Esophagus squamous epithelium (tissue), 5 donors: Measurements from ENCODE around the gene RNF126. TPM values are rescaled to one million over a fixed set of nuclear protein-coding genes. Genes with fewer than 3 reads are reported as not detected.
"Not testable (repeated sequence)": the region's sequence is repeated elsewhere in the genome, so short reads cannot be mapped to it uniquely, and the experiment has no call there.

Source experiments
- DNase-seq: peaks from one replicate; lab custom pipeline; 2025; lab: John Stamatoyannopoulos, UW
- H3K27ac ChIP-seq, 4 donors: fragments of 200-600 bp; sonication (generic); one replicate each; pipeline ENCODE4 v1.5.1; 2016 to 2019; ENCODE audit warnings: mild to moderate bottlenecking in 1 of 4
- H3K27me3 ChIP-seq, 4 donors: fragments of 200-600 bp; sonication (generic); 1 replicate in 3 of 4; 2 replicates in 1 of 4; pipeline versions ENCODE4 v1.5.1 to v1.6.0; 2017 to 2021; ENCODE audit warnings: antibody characterized with exemption in 1 of 4
- H3K36me3 ChIP-seq, 3 donors: fragments of 200-600 bp; sonication (generic); one replicate each; pipeline ENCODE4 v1.5.1; 2016 to 2019
- H3K4me1 ChIP-seq, 3 donors: fragments of 200-600 bp; sonication (generic); one replicate each; pipeline ENCODE4 v1.5.1; 2017 to 2019
- H3K4me3 ChIP-seq, 4 donors: fragments of 200-600 bp; sonication (generic); 1 replicate in 3 of 4; 2 replicates in 1 of 4; pipeline ENCODE4 v1.5.1; 2016 to 2019; ENCODE audit warnings: mild to moderate bottlenecking in 2 of 4, moderate library complexity in 1 of 4
- H3K9me3 ChIP-seq, 3 donors: fragments of 200-600 bp; sonication (generic); one replicate each; pipeline ENCODE4 v1.5.1; 2016 to 2019
- CTCF ChIP-seq, 6 experiments: fragments of 450-650 bp in 4 of 6; fragments of 200-600 bp in 2 of 6; sonication (generic) in 2 of 6; IDR thresholded peaks; one replicate each; pipeline ENCODE4 v1.5.1; 2016 to 2019; ENCODE audit warnings: antibody characterized with exemption in 6 of 6, mild to moderate bottlenecking in 4 of 6, moderate library complexity in 4 of 6
- POLR2A ChIP-seq, 4 donors: fragments of 450-650 bp; IDR thresholded peaks; one replicate each; pipeline ENCODE4 v1.6.1; 2017; ENCODE audit warnings: antibody characterized with exemption in 4 of 4, mild to moderate bottlenecking in 4 of 4, moderate library complexity in 3 of 4
- WGBS, 2 donors: methylation state at CpG; one replicate each; pipeline ENCODE4 v1.1.5; 2018; 5-methylcytosine and 5-hydroxymethylcytosine counted together
- intact Hi-C: fragments of 100-400 bp; cut with DNase I; formaldehyde crosslinking; loops from one replicate; pipeline ENCODE4 v1.15.0; 2022
- total RNA-seq, 4 donors: library from RNA; depleted of rRNA; stranded (reverse); fragments of >200 nt; gene quantifications; one replicate each; pipeline ENCODE4 v1.1.0, GENCODE V29; 2016
- donor health status: DM: yes; HTN: yes; CAD: no.

Gene RNF126
- total RNA-seq, 4 donors from 2014 or later = 82.1 to 118 (median 98.4) TPM

GRCh38 chr19:610071-610800 is 52.8 kb downstream of the RNF126 start:
- WGBS, 2 donors = 32 to 57% methylated on average over 2 to 5 of the region's 38 CpGs
- no peak for DNase-seq
- Histone ChIP-seq H3K4me3 (peak overlapping the region in 3 of 4 donors; percentile 32 to 58 (median 36)), H3K27ac (peak overlapping the region; percentile 27 to 77 (median 66)), H3K9me3 (no peaks in the 10 kb centered on the region), H3K4me1 (peaks cover 0 to 33% (median 5%) of the 10 kb centered on the region in 3 donors), H3K36me3 (no peaks in the 10 kb centered on the region), H3K27me3 (peaks cover 0 to 52% (median 0%) of the 10 kb centered on the region in 4 donors)
- intact Hi-C loops = no loop called here
- no peak for TF ChIP-seq CTCF (IDR thresholded peaks at IDR 0.05)
- no peak for TF ChIP-seq POLR2A (IDR thresholded peaks at IDR 0.05)

- Histone ChIP-seq H3K36me3 (no peaks in the 10 kb centered on the region), H3K27ac (peak overlapping the region in 2 of 4 donors; percentile 21 to 36), H3K9me3 (no peaks in the 10 kb centered on the region), H3K4me1 (peaks cover 0 to 33% (median 5%) of the 10 kb centered on the region in 3 donors), H3K27me3 (peaks cover 0 to 48% (median 0%) of the 10 kb centered on the region in 4 donors), H3K4me3 (no peak overlapping the region)
- TF ChIP-seq CTCF (IDR thresholded peaks at IDR 0.05) (no peak), POLR2A (IDR thresholded peaks at IDR 0.05) (no peak)
- no peak for DNase-seq
- intact Hi-C loops = no loop called here
- 56% methylated on average over 3 of the region's 22 CpGs; no CpG with 5 or more reads in 1 of the 2 donors for WGBS, 2 donors
Observed at GRCh38 chr19:609004-609346, 54.0 kb downstream of the RNF126 start.

- WGBS, 2 donors = 65 to 67% methylated on average over 5 to 14 of the region's 30 CpGs
- Histone ChIP-seq H3K9me3 (no peaks in the 10 kb centered on the region), H3K27ac (no peak overlapping the region), H3K36me3 (no peaks in the 10 kb centered on the region), H3K27me3 (peaks cover 0 to 48% (median 0%) of the 10 kb centered on the region in 4 donors), H3K4me1 (peaks cover 0 to 33% (median 5%) of the 10 kb centered on the region in 3 donors), H3K4me3 (no peak overlapping the region)
- TF ChIP-seq CTCF (IDR thresholded peaks at IDR 0.05) = no peak
- no peak for TF ChIP-seq POLR2A (IDR thresholded peaks at IDR 0.05)
- intact Hi-C loops = no loop called here
- DNase-seq = no peak
Observed at GRCh38 chr19:608155-609003, 54.6 kb downstream of the RNF126 start.

GRCh38 chr19:607301-608154 is 55.5 kb downstream of the RNF126 start:
- no peak overlapping the region for H3K27ac ChIP-seq
- no peak for DNase-seq
- no peaks in the 10 kb centered on the region for H3K9me3 ChIP-seq
- WGBS, 2 donors = 59 to 88% methylated on average over 6 to 7 of the region's 30 CpGs
- no peak overlapping the region for H3K4me3 ChIP-seq
- H3K36me3 ChIP-seq = no peaks in the 10 kb centered on the region
- intact Hi-C loops = no loop called here
- H3K27me3 ChIP-seq = peaks cover 0 to 41% (median 0%) of the 10 kb centered on the region in 4 donors
- H3K4me1 ChIP-seq = peaks cover 0 to 33% (median 5%) of the 10 kb centered on the region in 3 donors
- TF ChIP-seq CTCF (IDR thresholded peaks at IDR 0.05) (no peak), POLR2A (IDR thresholded peaks at IDR 0.05) (no peak)

- peaks cover 0 to 29% (median 0%) of the 10 kb centered on the region in 4 donors for H3K27me3 ChIP-seq
- 64 to 83% methylated on average over 2 to 5 of the region's 34 CpGs for WGBS, 2 donors
- peaks cover 0 to 20% (median 0%) of the 10 kb centered on the region in 3 donors for H3K4me1 ChIP-seq
- H3K4me3 ChIP-seq, H3K9me3 ChIP-seq, H3K27ac ChIP-seq, H3K36me3 ChIP-seq, DNase-seq, intact Hi-C loops: not testable (repeated sequence)
Observed at GRCh38 chr19:605061-605971, 57.7 kb downstream of the RNF126 start.
